ENCODE results near the gene TEX19. TPM values are rescaled to one million over a fixed set of nuclear protein-coding genes. Genes with fewer than 3 reads are reported as not detected.
A peak's percentile ranks its signal among the peaks of the same experiment; 100 is the strongest.

Gene TEX19
- total and polyA plus RNA-seq, 2 experiments from 2014 or later = 0.10 to 0.66 TPM

DNA sequence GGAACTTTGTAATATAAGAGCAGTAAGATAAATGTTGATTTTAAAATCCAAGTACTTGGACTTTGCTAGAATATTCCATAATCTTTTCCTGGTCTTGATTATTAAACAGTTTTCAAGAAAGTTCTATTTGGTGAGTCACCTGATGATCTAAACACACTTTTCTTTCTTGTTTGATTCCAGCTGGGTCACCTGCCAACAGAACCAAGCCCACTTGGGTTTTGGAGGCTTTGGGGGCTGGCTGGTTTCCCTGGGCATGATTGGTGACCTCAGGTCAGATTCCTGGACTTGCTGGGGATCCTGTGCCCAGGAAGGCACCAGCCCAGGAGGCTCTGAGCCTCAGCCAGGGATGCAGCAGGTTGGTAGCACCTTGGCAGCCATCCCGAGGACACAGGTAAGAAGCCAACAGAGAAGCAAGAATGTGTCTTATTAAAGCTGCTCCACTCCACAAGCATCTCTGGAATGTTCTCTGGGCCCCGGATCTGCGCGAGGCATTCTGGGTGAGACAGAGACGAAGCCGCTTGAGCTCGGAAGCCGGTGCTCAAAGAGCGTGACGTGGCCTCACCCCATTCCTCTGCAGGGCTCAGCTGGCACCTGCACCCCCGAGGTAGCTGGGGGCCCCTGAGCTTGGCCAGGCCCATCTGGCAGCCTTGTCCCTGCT is 3.1 kb upstream of the TEX19 start:
- Mint-ChIP-seq H3K36me3 (ENCODE audit: low read depth) (no peaks in the 10 kb centered on the region), H3K27ac (no peak overlapping the region), H3K27me3 (ENCODE audit: insufficient read depth, low read depth, poor library complexity) (peaks cover 17% of the 10 kb centered on the region), H3K9me3 (no peaks in the 10 kb centered on the region), H3K4me1 (peaks cover 12% of the 10 kb centered on the region), H3K4me3 (no peak overlapping the region)
- no peak for TF ChIP-seq CTCF (conservative IDR thresholded peaks at IDR 0.05; ENCODE audit: low read depth in 2 of 2)
- no peaks in the 10 kb centered on the region for H3K27me3 ChIP-seq (ENCODE audit: insufficient read depth)
- no peak overlapping the region for H3K4me2 ChIP-seq
- H4K20me1 ChIP-seq (replicated peaks; ENCODE audit: insufficient read depth) = no peaks in the 10 kb centered on the region
- no peaks in the 10 kb centered on the region for H3K9me2 ChIP-seq (ENCODE audit: insufficient read depth)
- H3F3A ChIP-seq (replicated peaks; ENCODE audit: low read depth) = no peaks in the 10 kb centered on the region
- H3K4me3 ChIP-seq = no peak overlapping the region
- H3K79me2 ChIP-seq (replicated peaks; ENCODE audit: insufficient read depth) = no peaks in the 10 kb centered on the region
- H3K27ac ChIP-seq (ENCODE audit: low read depth) = no peak overlapping the region
- no peak overlapping the region for H2AFZ ChIP-seq
- no peaks in the 10 kb centered on the region for H3K4me1 ChIP-seq (ENCODE audit: insufficient read depth)
- DNase-seq (ENCODE audit: low spot score) (no peak), ATAC-seq (no peak)
- no peaks in the 10 kb centered on the region for H3K36me3 ChIP-seq (ENCODE audit: insufficient read depth)

- Histone ChIP-seq H3K27me3 (ENCODE audit: insufficient read depth) (no peaks in the 10 kb centered on the region), H3K4me3 (no peak overlapping the region), H3K36me3 (ENCODE audit: insufficient read depth) (no peaks in the 10 kb centered on the region), H3K27ac (ENCODE audit: low read depth) (no peak overlapping the region), H4K20me1 (replicated peaks; ENCODE audit: insufficient read depth) (no peaks in the 10 kb centered on the region), H3K4me2 (no peak overlapping the region; the same call in 1 of the 2 replicates), H3K4me1 (ENCODE audit: insufficient read depth) (no peaks in the 10 kb centered on the region), H2AFZ (no peak overlapping the region), H3K9me2 (ENCODE audit: insufficient read depth) (no peaks in the 10 kb centered on the region), H3K79me2 (replicated peaks; ENCODE audit: insufficient read depth) (no peaks in the 10 kb centered on the region), H3F3A (replicated peaks; ENCODE audit: low read depth) (no peaks in the 10 kb centered on the region)
- peak; percentile 91 for ATAC-seq
- TF ChIP-seq POLR2AphosphoS5 (IDR thresholded peaks at IDR 0.05; ENCODE audit: low read depth) (no peak), NANOG (IDR thresholded peaks at IDR 0.05; ENCODE audit: borderline replicate concordance) (no peak), ZNF114 (CRISPR knock-in tag; IDR thresholded peaks at IDR 0.05) (no peak), JUNB (IDR thresholded peaks at IDR 0.05; ENCODE audit: unreplicated experiment) (no peak), CTCF (conservative IDR thresholded peaks at IDR 0.05; ENCODE audit: low read depth in 2 of 2) (no peak), ETS1 (IDR thresholded peaks at IDR 0.05) (no peak)
- TF ChIP-seq, protein P1, sequence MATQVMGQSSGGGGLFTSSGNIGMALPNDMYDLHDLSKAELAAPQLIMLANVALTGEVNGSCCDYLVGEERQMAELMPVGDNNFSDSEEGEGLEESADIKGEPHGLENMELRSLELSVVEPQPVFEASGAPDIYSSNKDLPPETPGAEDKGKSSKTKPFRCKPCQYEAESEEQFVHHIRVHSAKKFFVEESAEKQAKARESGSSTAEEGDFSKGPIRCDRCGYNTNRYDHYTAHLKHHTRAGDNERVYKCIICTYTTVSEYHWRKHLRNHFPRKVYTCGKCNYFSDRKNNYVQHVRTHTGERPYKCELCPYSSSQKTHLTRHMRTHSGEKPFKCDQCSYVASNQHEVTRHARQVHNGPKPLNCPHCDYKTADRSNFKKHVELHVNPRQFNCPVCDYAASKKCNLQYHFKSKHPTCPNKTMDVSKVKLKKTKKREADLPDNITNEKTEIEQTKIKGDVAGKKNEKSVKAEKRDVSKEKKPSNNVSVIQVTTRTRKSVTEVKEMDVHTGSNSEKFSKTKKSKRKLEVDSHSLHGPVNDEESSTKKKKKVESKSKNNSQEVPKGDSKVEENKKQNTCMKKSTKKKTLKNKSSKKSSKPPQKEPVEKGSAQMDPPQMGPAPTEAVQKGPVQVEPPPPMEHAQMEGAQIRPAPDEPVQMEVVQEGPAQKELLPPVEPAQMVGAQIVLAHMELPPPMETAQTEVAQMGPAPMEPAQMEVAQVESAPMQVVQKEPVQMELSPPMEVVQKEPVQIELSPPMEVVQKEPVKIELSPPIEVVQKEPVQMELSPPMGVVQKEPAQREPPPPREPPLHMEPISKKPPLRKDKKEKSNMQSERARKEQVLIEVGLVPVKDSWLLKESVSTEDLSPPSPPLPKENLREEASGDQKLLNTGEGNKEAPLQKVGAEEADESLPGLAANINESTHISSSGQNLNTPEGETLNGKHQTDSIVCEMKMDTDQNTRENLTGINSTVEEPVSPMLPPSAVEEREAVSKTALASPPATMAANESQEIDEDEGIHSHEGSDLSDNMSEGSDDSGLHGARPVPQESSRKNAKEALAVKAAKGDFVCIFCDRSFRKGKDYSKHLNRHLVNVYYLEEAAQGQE (IDR thresholded peaks at IDR 0.05; ENCODE audit: unreplicated experiment) = no peak
- Mint-ChIP-seq H3K27ac (no peak overlapping the region), H3K27me3 (ENCODE audit: insufficient read depth, low read depth, poor library complexity) (peaks cover 18% of the 10 kb centered on the region), H3K4me3 (no peak overlapping the region), H3K36me3 (ENCODE audit: low read depth) (no peaks in the 10 kb centered on the region), H3K9me3 (no peaks in the 10 kb centered on the region), H3K4me1 (peaks cover 12% of the 10 kb centered on the region)
- DNase-seq (ENCODE audit: low spot score) = peak; percentile 69
These were observed 2.1 kb upstream of the TEX19 start for GRCh38 chr17:82356845-82357355.

Measured in GM23338 (cell line).